ENCODE data around the gene HPSE.
"Not testable (repeated sequence)": the region's sequence is repeated elsewhere in the genome, so short reads cannot be mapped to it uniquely, and the experiment has no call there.

Gene HPSE

DNA sequence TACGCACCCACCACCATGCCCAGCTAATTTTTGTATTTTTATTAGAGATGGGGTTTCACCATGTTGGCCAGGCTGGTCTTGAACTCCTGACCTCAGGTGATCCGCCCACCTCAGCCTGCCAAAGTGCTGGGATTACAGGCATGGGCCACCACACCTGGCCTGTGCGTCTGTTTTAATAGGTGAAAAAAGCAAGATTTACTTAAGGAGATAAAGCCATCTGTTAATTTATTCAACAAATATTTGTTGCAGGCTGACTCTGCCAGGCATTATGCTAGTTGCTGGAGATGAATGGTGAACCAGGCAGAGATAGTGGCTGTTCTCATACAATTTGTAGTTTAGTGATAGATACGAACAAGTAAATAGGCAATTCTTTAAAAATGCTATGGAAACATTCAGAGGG, 9.3 kb downstream of the HPSE start:
- not testable (repeated sequence) for ATAC-seq (replicated peaks; ENCODE audit: extremely low read depth, poor library complexity, severe bottlenecking); DNase-seq (ENCODE audit: low spot score in 2 of 2); H3K4me3 Mint-ChIP-seq; H3K27ac Mint-ChIP-seq (ENCODE audit: low read depth); H3K36me3 Mint-ChIP-seq (ENCODE audit: insufficient read depth); H3K27me3 Mint-ChIP-seq; H3K4me1 Mint-ChIP-seq; H3K9me3 Mint-ChIP-seq

DNA sequence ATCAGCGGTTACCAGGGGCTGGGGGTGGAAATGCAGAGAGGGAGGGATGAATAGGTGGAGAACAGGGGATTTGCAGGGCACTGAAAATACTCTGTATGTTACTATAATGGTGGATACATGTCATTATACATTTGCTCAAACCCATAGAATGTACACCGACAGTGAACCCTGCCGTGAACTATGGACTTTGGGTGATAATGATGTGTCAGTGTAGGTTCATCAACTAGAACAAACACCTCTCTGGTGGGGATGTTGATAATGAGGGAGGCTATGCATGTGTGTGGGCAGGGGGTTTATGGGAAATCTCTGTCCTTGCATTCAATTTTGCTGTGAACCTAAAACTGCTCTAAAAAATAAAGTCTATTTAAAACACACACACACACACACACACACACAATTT, 11.5 kb downstream of the HPSE start:
- Mint-ChIP-seq H3K9me3 (no peaks in the 10 kb centered on the region), H3K4me3 (no peak overlapping the region), H3K36me3 (ENCODE audit: insufficient read depth) (peaks cover 2% of the 10 kb centered on the region), H3K27me3 (no peaks in the 10 kb centered on the region), H3K4me1 (no peaks in the 10 kb centered on the region), H3K27ac (ENCODE audit: low read depth) (no peak overlapping the region)
- DNase-seq (ENCODE audit: low spot score in 2 of 2) (no peak), ATAC-seq (replicated peaks; ENCODE audit: extremely low read depth, poor library complexity, severe bottlenecking) (no peak)

DNA sequence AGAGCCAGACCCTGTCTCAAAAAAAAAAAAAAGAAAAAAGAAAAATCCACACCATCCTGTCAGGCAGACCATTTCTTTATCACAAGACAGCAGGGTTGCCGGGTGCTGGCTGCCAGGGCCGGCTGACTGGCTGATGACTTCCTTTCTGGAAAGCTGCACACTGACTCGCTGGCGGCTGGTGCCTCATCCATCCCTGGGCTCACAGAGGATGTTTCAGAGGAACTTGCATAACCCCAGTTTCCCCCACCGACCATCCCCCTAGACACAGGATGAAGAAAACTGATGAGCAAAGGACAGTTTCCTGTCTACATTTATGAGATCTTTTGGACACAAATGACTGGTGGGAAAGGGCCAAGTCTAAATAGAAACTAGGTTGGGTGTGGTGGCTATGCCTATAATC, 14.1 kb downstream of the HPSE start:
- H3K27ac Mint-ChIP-seq (ENCODE audit: low read depth), result no peak overlapping the region
- H3K4me3 Mint-ChIP-seq, result no peak overlapping the region
- H3K9me3 Mint-ChIP-seq, result no peaks in the 10 kb centered on the region
- peaks cover 5% of the 10 kb centered on the region for H3K36me3 Mint-ChIP-seq (ENCODE audit: insufficient read depth)
- ATAC-seq (replicated peaks; ENCODE audit: extremely low read depth, poor library complexity, severe bottlenecking) (no peak), DNase-seq (ENCODE audit: low spot score in 2 of 2) (no peak)
- no peaks in the 10 kb centered on the region for H3K27me3 Mint-ChIP-seq
- H3K4me1 Mint-ChIP-seq, result no peaks in the 10 kb centered on the region

DNA sequence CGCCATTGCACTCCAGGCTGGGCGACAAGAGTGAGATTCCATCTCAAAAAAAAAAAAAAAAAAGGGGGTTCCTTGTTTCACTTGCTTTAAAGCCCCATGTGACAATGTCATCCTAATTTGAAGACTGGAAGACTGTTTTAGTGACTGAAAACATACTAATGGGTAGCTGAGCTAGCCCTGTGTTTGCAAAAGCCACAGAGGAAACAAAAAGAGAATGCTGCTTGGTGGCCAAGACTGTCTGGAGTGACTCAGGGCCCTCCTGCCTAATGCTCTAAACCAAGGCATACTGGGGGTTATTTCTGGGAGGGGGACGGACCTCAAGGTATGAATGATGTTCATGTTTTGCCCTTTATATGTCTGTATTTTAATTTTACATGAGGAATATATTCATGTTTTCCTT, 16.0 kb downstream of the HPSE start:
- no peaks in the 10 kb centered on the region for H3K4me1 Mint-ChIP-seq
- no peaks in the 10 kb centered on the region for H3K27me3 Mint-ChIP-seq
- ATAC-seq (replicated peaks; ENCODE audit: extremely low read depth, poor library complexity, severe bottlenecking), result no peak
- H3K4me3 Mint-ChIP-seq, result no peak overlapping the region
- H3K27ac Mint-ChIP-seq (ENCODE audit: low read depth), result no peak overlapping the region
- peaks cover 5% of the 10 kb centered on the region for H3K36me3 Mint-ChIP-seq (ENCODE audit: insufficient read depth)
- no peak for DNase-seq (ENCODE audit: low spot score in 2 of 2)
- no peaks in the 10 kb centered on the region for H3K9me3 Mint-ChIP-seq

DNA sequence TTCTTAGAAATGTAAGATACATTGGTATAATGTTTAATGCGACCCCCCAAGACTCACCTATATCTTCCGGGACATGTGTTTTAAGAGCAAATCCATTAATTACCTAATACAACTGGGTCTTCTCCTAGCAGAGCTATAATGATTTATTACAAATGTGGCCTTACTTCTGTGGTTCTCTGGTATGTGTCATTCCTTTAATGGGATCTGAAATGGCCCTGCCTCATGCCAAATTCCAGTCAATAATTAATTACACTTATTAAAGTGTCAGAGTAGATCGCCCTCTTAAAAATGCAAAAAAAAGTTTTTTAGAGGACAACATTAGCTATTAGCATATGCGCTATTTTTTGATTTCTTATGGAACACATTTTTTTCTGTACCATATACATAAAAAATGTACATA, 17.0 kb downstream of the HPSE start:
- DNase-seq (ENCODE audit: low spot score in 2 of 2) (no peak), ATAC-seq (replicated peaks; ENCODE audit: extremely low read depth, poor library complexity, severe bottlenecking) (no peak)
- Mint-ChIP-seq H3K27ac (ENCODE audit: low read depth) (no peak overlapping the region), H3K36me3 (ENCODE audit: insufficient read depth) (peaks cover 5% of the 10 kb centered on the region), H3K4me1 (no peaks in the 10 kb centered on the region), H3K9me3 (no peaks in the 10 kb centered on the region), H3K4me3 (no peak overlapping the region), H3K27me3 (no peaks in the 10 kb centered on the region)

DNA sequence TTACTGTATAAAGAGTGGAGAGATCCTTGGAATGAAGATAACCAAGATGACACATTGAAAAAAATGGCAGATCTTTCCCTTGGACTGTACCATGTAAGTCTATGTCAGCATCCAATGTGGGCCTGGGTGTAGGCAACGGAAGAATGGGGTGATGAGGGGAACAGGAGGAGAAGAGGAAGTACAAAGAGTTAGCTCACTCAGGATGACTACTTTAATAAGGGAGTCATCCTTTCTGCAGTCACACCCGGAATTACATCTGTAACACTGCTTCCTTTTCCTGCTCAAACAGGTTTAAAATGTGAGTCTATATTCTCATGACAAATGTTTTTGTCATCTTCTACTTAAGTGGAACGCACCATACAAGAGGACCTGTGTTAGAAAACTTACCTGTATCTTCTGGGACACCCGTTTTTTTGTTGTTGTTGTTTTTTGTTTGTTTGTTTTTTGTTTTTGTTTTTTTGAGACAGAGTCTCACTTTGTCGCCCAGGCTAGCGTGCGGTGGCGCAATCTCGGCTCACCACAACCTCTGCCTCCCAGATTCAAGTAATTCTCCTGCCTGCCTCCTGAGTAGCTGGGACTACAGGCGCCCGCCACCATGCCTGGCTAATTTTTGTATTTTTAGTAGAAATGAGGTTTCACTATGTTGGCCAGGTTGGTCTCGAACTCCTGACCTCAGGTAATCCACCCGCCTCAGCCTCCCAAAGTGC, 18.0 kb downstream of the HPSE start:
- ATAC-seq (replicated peaks; ENCODE audit: extremely low read depth, poor library complexity, severe bottlenecking) (no peak), DNase-seq (ENCODE audit: low spot score in 2 of 2) (no peak)
- Mint-ChIP-seq H3K36me3 (ENCODE audit: insufficient read depth) (peaks cover 8% of the 10 kb centered on the region), H3K4me1 (no peaks in the 10 kb centered on the region), H3K4me3 (no peak overlapping the region), H3K9me3 (no peaks in the 10 kb centered on the region), H3K27me3 (no peaks in the 10 kb centered on the region), H3K27ac (ENCODE audit: low read depth) (no peak overlapping the region)

DNA sequence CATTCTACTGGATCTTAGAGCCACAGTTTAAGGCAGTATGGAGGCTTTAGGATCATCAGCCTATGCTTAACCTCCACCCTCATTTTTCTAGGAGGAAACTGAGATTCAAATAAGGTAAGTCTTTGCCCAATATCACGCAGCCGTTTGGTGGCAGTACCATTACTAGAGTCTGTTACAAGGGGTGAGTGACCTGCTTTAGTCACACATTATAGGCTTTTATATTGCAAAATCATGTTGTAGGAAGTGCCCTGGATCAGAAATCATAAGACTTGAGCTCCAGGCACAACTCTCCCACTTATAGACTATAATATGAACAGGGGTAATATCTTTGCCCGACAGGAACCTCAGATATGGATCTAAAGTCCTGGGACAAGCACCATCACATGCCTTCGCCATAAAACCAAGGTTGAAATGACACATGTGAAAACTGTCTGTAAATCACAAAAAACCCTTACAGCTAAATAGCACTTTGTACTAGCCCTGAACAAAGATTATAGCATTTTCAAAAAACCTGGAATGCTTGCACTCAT, 19.2 kb downstream of the HPSE start:
- no peak overlapping the region for H3K27ac Mint-ChIP-seq (ENCODE audit: low read depth)
- no peaks in the 10 kb centered on the region for H3K27me3 Mint-ChIP-seq
- H3K9me3 Mint-ChIP-seq, result no peaks in the 10 kb centered on the region
- no peak for ATAC-seq (replicated peaks; ENCODE audit: extremely low read depth, poor library complexity, severe bottlenecking)
- peaks cover 10% of the 10 kb centered on the region for H3K36me3 Mint-ChIP-seq (ENCODE audit: insufficient read depth)
- H3K4me1 Mint-ChIP-seq, result no peaks in the 10 kb centered on the region
- no peak for DNase-seq (ENCODE audit: low spot score in 2 of 2)
- H3K4me3 Mint-ChIP-seq, result no peak overlapping the region

DNA sequence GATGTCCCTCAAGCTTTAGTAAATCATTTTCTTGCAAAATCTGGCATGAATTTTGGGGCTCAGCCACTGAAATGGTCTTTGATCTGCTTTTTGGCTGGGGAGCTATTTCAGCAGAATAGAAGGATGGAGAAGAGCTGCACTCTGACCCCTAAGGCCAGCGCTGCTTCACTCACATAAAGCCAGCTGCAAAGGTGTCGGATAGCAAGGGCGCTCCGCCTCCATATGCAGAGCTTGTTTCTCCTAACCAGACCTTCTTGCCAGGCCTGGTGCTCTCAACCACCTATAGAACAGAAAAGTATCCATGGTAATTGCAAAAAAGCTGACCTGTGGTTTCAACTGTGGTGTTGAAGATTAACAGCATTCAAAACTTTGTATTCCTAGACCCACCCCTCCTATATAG, 26.0 kb downstream of the HPSE start:
- no peak for ATAC-seq (replicated peaks; ENCODE audit: extremely low read depth, poor library complexity, severe bottlenecking)
- Mint-ChIP-seq H3K4me3 (no peak overlapping the region), H3K9me3 (no peaks in the 10 kb centered on the region)

DNA sequence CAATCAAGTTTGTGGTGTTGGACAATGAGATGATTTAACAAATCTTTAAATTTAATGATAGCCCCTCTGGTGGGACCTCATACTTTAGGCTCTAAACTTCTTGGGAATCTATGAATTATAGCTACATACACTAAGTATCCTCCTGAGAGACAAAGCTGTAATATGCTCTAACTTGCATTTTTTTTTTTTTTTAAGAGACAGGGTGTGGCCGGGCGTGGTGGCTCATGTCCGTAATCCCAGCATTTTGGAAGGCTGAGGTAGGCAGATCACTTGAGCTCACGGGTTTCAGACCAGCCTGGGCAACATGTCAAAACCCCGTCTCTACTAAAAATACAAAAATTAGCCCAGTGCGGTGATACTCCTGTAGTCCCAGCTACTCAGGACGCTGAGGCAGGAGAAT, 26.7 kb downstream of the HPSE start:
- Mint-ChIP-seq H3K4me3 (no peak overlapping the region), H3K27ac (ENCODE audit: low read depth) (no peak overlapping the region), H3K4me1 (no peaks in the 10 kb centered on the region), H3K9me3 (no peaks in the 10 kb centered on the region), H3K36me3 (ENCODE audit: insufficient read depth) (peaks cover 14% of the 10 kb centered on the region), H3K27me3 (no peaks in the 10 kb centered on the region)
- ATAC-seq (replicated peaks; ENCODE audit: extremely low read depth, poor library complexity, severe bottlenecking) (no peak), DNase-seq (ENCODE audit: low spot score in 2 of 2) (no peak)

More for the DNA sequence above, 26.0 kb downstream of the HPSE start:
- Mint-ChIP-seq H3K27me3 (no peaks in the 10 kb centered on the region), H3K27ac (ENCODE audit: low read depth) (no peak overlapping the region), H3K4me1 (no peaks in the 10 kb centered on the region), H3K36me3 (ENCODE audit: insufficient read depth) (peaks cover 12% of the 10 kb centered on the region)
- no peak for DNase-seq (ENCODE audit: low spot score in 2 of 2)

DNA sequence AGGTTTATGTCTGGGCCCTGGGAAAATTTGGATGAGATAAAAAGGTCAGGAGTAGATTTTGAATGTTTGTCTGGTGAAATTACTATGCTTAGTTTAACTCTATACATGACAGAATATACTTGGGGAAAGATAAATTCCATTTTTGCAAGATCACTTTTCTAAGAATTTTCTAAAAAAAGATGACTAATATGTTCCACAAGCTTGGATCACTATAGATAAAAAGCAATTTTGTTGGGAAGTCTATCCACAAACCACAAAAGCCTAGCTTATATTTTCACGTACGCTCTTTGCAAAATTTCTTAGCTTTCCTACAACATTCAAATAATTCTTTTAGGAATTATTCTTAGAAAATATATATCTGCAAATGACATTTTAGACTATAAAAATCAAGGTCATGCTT, 29.5 kb downstream of the HPSE start:
- H3K4me1 Mint-ChIP-seq, result no peaks in the 10 kb centered on the region
- no peaks in the 10 kb centered on the region for H3K9me3 Mint-ChIP-seq
- no peak overlapping the region for H3K4me3 Mint-ChIP-seq
- no peak for ATAC-seq (replicated peaks; ENCODE audit: extremely low read depth, poor library complexity, severe bottlenecking)
- no peak for DNase-seq (ENCODE audit: low spot score in 2 of 2)
- H3K36me3 Mint-ChIP-seq (ENCODE audit: insufficient read depth), result peaks cover 9% of the 10 kb centered on the region
- no peaks in the 10 kb centered on the region for H3K27me3 Mint-ChIP-seq
- H3K27ac Mint-ChIP-seq (ENCODE audit: low read depth), result no peak overlapping the region

DNA sequence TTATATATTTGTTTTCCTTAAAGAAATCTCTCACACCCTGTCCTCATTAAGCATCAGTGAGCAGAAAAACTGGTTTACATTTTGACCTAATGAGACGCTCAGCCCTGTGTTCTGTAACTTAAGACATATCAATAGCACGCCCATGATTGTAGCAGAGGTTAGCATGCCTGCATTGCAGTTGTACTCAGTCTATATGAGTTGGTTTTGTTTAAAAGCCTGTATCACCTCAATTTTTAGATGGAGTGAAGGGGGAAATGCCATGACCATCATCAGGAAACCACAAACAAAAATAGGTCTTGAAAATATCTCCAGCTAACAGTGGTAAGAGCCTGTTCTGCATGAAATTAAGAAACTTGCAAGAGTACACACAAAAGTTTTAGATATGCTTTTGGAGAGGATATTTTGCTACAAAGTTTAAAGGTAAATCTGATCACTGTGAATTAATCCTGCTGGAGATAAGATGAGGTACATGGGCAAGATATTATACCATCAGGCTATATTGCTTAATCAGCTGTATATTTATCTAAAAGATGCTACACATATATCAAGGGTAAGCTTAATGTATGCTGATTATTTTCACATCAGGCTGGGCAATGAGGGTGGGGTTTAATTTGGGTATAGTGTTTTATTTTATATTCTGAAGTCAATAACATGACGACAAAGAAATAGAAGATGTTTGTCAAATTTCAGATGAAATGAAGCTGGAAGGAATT, 36.9 kb downstream of the HPSE start:
- no peaks in the 10 kb centered on the region for H3K27me3 Mint-ChIP-seq
- ATAC-seq (replicated peaks; ENCODE audit: extremely low read depth, poor library complexity, severe bottlenecking) (peak; percentile 46), DNase-seq (ENCODE audit: low spot score in 2 of 2) (no peak)
- H3K27ac Mint-ChIP-seq (ENCODE audit: low read depth), result no peak overlapping the region
- no peak overlapping the region for H3K4me3 Mint-ChIP-seq
- H3K4me1 Mint-ChIP-seq, result peaks cover 9% of the 10 kb centered on the region
- no peaks in the 10 kb centered on the region for H3K36me3 Mint-ChIP-seq (ENCODE audit: insufficient read depth)
- H3K9me3 Mint-ChIP-seq, result no peaks in the 10 kb centered on the region

DNA sequence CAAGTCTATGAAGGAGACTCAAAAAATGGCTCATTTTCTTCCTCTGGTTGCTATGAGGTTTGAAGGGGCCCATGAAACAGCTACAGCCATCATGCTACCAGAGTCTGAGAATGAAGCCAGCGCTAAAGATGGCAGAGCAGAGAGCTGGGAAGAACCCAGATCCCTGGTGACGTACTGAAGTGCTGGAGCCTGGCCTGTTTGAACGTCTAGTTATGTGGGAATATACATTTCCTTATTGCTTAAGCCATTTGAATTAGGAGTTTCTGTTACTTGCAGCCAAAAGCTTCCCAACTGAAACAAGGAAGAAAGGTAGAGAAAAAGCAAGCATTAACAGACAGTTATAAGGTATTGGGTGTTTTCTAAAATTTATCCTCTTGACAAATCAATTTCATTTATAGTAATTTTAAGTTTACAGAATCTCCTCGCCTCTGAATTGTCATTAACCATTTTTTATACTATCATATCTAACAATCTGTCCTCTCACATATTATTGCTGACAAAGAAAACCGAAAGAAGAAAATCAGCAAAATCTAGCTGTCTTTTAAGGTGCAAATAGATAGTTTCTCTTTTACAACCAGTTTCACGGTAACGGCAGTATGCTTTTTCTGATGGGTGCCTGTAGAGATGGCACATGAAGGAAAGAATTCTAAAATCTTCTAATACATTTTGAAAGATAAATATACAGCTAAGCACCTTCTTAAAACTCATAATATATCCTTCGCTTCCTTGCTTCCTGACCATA, 41.2 kb downstream of the HPSE start:
- H3K36me3 Mint-ChIP-seq (ENCODE audit: insufficient read depth), result no peaks in the 10 kb centered on the region
- no peaks in the 10 kb centered on the region for H3K9me3 Mint-ChIP-seq
- H3K4me3 Mint-ChIP-seq, result no peak overlapping the region
- ATAC-seq (replicated peaks; ENCODE audit: extremely low read depth, poor library complexity, severe bottlenecking) (no peak), DNase-seq (ENCODE audit: low spot score in 2 of 2) (no peak)
- no peaks in the 10 kb centered on the region for H3K27me3 Mint-ChIP-seq
- peaks cover 9% of the 10 kb centered on the region for H3K4me1 Mint-ChIP-seq
- H3K27ac Mint-ChIP-seq (ENCODE audit: low read depth), result no peak overlapping the region
